ENCODE measurements around the gene TMEM255A. TPM values are rescaled to one million over a fixed set of nuclear protein-coding genes. Genes with fewer than 3 reads are reported as not detected.

TMEM255A gene
- total and polyA plus RNA-seq, 2 experiments from 2014 or later = 0.21 to 0.28 TPM

DNA sequence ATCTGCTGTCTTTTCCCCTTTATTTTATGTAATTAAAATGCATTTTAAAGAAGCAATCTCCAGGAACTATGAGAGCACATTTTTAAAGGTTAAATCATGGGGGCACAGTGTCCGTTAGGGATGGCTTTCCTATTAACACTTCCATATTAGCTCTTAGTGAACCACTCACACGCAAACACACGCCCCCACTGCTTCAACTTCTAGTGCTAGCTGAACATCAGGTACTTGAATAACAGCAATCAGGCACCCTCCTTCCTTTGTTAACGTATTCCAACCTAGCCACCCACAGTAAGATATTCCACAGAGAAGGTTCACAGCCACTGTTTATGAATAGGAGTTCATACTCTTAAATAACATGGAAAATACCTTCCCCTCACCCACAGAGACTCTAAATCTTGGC is 9.3 kb downstream of the TMEM255A start:
- no peaks in the 10 kb centered on the region for H3K79me2 ChIP-seq (replicated peaks; ENCODE audit: insufficient read depth)
- no peaks in the 10 kb centered on the region for H3K36me3 Mint-ChIP-seq (ENCODE audit: low read depth)
- ATAC-seq (no peak), DNase-seq (ENCODE audit: low spot score) (no peak)
- H3K27ac ChIP-seq (ENCODE audit: low read depth) = no peak overlapping the region
- peak overlapping the region; percentile 48; the same call in 1 of the 2 replicates for H3K4me2 ChIP-seq
- no peak overlapping the region for H3K27ac Mint-ChIP-seq
- no peaks in the 10 kb centered on the region for H3K36me3 ChIP-seq (ENCODE audit: insufficient read depth)
- TF ChIP-seq EZH2phosphoT487 (IDR thresholded peaks at IDR 0.05; ENCODE audit: unreplicated experiment) = no peak
- TF ChIP-seq STAT1 (IDR thresholded peaks at IDR 0.05; ENCODE audit: unreplicated experiment) = no peak
- H3K9me2 ChIP-seq (ENCODE audit: insufficient read depth) = no peaks in the 10 kb centered on the region
- H3K4me1 Mint-ChIP-seq = peaks cover 38% of the 10 kb centered on the region
- H3K9me3 Mint-ChIP-seq = no peaks in the 10 kb centered on the region
- H3K27me3 ChIP-seq (ENCODE audit: insufficient read depth) = peaks cover 59% of the 10 kb centered on the region
- H3K4me3 Mint-ChIP-seq = no peak overlapping the region
- H2AFZ ChIP-seq = no peak overlapping the region
- no peaks in the 10 kb centered on the region for H3F3A ChIP-seq (replicated peaks; ENCODE audit: low read depth)
- H3K4me1 ChIP-seq (ENCODE audit: insufficient read depth) = peaks cover 20% of the 10 kb centered on the region
- peaks cover 7% of the 10 kb centered on the region for H3K27me3 Mint-ChIP-seq (ENCODE audit: insufficient read depth, low read depth, poor library complexity)
- no peak overlapping the region for H3K4me3 ChIP-seq
- H4K20me1 ChIP-seq (replicated peaks; ENCODE audit: insufficient read depth) = no peaks in the 10 kb centered on the region

DNA sequence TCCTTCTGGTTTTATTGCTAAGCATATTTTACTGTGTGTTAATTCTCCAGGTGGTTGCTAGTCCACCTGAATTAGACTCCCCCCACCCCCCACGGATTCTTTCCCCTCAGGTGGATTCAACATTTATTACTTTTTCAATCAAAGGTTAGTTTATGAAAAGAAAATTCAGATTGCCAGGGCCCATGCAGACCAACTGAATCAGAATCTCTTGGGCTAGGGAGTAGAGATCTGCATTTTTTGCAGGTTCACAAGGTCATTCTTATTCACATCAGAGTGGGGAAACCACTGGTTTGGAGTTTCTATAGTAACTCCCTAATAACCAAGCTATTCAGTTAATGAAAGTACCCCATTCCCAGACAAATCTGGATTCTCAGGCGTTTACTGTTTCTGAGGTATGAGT is 9.8 kb downstream of the TMEM255A start:
- no peaks in the 10 kb centered on the region for H3K9me3 Mint-ChIP-seq
- H3K36me3 ChIP-seq (ENCODE audit: insufficient read depth) = no peaks in the 10 kb centered on the region
- peaks cover 2% of the 10 kb centered on the region for H3K27me3 Mint-ChIP-seq (ENCODE audit: insufficient read depth, low read depth, poor library complexity)
- peaks cover 33% of the 10 kb centered on the region for H3K4me1 Mint-ChIP-seq
- no peaks in the 10 kb centered on the region for H3K79me2 ChIP-seq (replicated peaks; ENCODE audit: insufficient read depth)
- no peak for TF ChIP-seq ZNF114 (CRISPR knock-in tag; IDR thresholded peaks at IDR 0.05)
- no peak for TF ChIP-seq ZNF331 (CRISPR knock-in tag; IDR thresholded peaks at IDR 0.05; ENCODE audit: low read depth)
- TF ChIP-seq, protein P1, sequence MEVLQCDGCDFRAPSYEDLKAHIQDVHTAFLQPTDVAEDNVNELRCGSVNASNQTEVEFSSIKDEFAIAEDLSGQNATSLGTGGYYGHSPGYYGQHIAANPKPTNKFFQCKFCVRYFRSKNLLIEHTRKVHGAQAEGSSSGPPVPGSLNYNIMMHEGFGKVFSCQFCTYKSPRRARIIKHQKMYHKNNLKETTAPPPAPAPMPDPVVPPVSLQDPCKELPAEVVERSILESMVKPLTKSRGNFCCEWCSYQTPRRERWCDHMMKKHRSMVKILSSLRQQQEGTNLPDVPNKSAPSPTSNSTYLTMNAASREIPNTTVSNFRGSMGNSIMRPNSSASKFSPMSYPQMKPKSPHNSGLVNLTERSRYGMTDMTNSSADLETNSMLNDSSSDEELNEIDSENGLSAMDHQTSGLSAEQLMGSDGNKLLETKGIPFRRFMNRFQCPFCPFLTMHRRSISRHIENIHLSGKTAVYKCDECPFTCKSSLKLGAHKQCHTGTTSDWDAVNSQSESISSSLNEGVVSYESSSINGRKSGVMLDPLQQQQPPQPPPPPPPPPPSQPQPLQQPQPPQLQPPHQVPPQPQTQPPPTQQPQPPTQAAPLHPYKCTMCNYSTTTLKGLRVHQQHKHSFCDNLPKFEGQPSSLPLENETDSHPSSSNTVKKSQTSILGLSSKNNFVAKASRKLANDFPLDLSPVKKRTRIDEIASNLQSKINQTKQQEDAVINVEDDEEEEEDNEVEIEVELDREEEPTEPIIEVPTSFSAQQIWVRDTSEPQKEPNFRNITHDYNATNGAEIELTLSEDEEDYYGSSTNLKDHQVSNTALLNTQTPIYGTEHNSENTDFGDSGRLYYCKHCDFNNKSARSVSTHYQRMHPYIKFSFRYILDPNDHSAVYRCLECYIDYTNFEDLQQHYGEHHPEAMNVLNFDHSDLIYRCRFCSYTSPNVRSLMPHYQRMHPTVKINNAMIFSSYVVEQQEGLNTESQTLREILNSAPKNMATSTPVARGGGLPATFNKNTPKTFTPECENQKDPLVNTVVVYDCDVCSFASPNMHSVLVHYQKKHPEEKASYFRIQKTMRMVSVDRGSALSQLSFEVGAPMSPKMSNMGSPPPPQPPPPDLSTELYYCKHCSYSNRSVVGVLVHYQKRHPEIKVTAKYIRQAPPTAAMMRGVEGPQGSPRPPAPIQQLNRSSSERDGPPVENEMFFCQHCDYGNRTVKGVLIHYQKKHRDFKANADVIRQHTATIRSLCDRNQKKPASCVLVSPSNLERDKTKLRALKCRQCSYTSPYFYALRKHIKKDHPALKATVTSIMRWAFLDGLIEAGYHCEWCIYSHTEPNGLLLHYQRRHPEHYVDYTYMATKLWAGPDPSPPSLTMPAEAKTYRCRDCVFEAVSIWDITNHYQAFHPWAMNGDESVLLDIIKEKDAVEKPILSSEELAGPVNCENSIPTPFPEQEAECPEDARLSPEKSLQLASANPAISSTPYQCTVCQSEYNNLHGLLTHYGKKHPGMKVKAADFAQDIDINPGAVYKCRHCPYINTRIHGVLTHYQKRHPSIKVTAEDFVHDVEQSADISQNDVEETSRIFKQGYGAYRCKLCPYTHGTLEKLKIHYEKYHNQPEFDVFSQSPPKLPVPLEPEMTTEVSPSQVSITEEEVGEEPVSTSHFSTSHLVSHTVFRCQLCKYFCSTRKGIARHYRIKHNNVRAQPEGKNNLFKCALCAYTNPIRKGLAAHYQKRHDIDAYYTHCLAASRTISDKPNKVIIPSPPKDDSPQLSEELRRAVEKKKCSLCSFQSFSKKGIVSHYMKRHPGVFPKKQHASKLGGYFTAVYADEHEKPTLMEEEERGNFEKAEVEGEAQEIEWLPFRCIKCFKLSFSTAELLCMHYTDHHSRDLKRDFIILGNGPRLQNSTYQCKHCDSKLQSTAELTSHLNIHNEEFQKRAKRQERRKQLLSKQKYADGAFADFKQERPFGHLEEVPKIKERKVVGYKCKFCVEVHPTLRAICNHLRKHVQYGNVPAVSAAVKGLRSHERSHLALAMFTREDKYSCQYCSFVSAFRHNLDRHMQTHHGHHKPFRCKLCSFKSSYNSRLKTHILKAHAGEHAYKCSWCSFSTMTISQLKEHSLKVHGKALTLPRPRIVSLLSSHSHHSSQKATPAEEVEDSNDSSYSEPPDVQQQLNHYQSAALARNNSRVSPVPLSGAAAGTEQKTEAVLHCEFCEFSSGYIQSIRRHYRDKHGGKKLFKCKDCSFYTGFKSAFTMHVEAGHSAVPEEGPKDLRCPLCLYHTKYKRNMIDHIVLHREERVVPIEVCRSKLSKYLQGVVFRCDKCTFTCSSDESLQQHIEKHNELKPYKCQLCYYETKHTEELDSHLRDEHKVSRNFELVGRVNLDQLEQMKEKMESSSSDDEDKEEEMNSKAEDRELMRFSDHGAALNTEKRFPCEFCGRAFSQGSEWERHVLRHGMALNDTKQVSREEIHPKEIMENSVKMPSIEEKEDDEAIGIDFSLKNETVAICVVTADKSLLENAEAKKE (CRISPR knock-in tag; IDR thresholded peaks at IDR 0.05) = no peak
- no peak for TF ChIP-seq EZH2 (IDR thresholded peaks at IDR 0.05; ENCODE audit: low read depth, unreplicated experiment)
- no peak for TF ChIP-seq NANOG (IDR thresholded peaks at IDR 0.05; ENCODE audit: borderline replicate concordance)
- TF ChIP-seq POLR2AphosphoS5 (IDR thresholded peaks at IDR 0.05; ENCODE audit: low read depth) = no peak
- TF ChIP-seq, protein P2, sequence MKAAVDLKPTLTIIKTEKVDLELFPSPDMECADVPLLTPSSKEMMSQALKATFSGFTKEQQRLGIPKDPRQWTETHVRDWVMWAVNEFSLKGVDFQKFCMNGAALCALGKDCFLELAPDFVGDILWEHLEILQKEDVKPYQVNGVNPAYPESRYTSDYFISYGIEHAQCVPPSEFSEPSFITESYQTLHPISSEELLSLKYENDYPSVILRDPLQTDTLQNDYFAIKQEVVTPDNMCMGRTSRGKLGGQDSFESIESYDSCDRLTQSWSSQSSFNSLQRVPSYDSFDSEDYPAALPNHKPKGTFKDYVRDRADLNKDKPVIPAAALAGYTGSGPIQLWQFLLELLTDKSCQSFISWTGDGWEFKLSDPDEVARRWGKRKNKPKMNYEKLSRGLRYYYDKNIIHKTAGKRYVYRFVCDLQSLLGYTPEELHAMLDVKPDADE (IDR thresholded peaks at IDR 0.05) = no peak
- TF ChIP-seq JUNB (IDR thresholded peaks at IDR 0.05; ENCODE audit: unreplicated experiment) = no peak
- TF ChIP-seq STAT1 (IDR thresholded peaks at IDR 0.05; ENCODE audit: unreplicated experiment) = no peak
- no peak for TF ChIP-seq CREB1 (CRISPR knock-in tag; IDR thresholded peaks at IDR 0.05; ENCODE audit: low read depth)
- H4K20me1 ChIP-seq (replicated peaks; ENCODE audit: insufficient read depth) = no peaks in the 10 kb centered on the region
- DNase-seq (ENCODE audit: low spot score) (no peak), ATAC-seq (no peak)
- no peak overlapping the region for H3K4me2 ChIP-seq
- H3K4me3 ChIP-seq = no peak overlapping the region
- peaks cover 15% of the 10 kb centered on the region for H3K4me1 ChIP-seq (ENCODE audit: insufficient read depth)
- H3F3A ChIP-seq (replicated peaks; ENCODE audit: low read depth) = no peaks in the 10 kb centered on the region
- no peak overlapping the region for H3K27ac ChIP-seq (ENCODE audit: low read depth)
- no peaks in the 10 kb centered on the region for H3K9me2 ChIP-seq (ENCODE audit: insufficient read depth)
- no peaks in the 10 kb centered on the region for H3K36me3 Mint-ChIP-seq (ENCODE audit: low read depth)
- H3K4me3 Mint-ChIP-seq = no peak overlapping the region
- H3K27ac Mint-ChIP-seq = no peak overlapping the region
- no peak overlapping the region for H2AFZ ChIP-seq
- H3K27me3 ChIP-seq (ENCODE audit: insufficient read depth) = peaks cover 54% of the 10 kb centered on the region
